Heart left ventricle (tissue), 16 donors: Measurements from ENCODE around the gene COL2A1. TPM values are rescaled to one million over a fixed set of nuclear protein-coding genes. Genes with fewer than 3 reads are reported as not detected.

Experiments used
- ATAC-seq, 4 donors: fragments of 200-7000 bp; cut with Tn5 transposase; one replicate each; pipeline ENCODE4 v1.9.1; 2020 to 2022; ENCODE audit warnings: moderate library complexity in 4 of 4, mild to moderate bottlenecking in 3 of 4, moderate number of reproducible peaks in 1 of 4
- DNase-seq, 5 donors: peaks; one replicate each; pipeline ENCODE4 v3.0.0-alpha.2; 2020
- H3K27ac ChIP-seq, 12 donors: fragments of 200-600 bp; sonication (generic) in 4 of 12; one replicate each; pipeline versions ENCODE4 v1.5.0 to v1.8.0; 2016 to 2022; ENCODE audit warnings: mild to moderate bottlenecking in 2 of 12
- H3K27me3 ChIP-seq, 9 donors: fragments of 200-600 bp; sonication (generic) in 2 of 9; one replicate each; pipeline versions ENCODE4 v1.5.1 to v1.8.0; 2016 to 2022; ENCODE audit warnings: mild to moderate bottlenecking in 3 of 9
- H3K36me3 ChIP-seq, 9 donors: fragments of 200-600 bp; sonication (generic) in 2 of 9; one replicate each; pipeline versions ENCODE4 v1.5.0 to v1.8.0; 2018 to 2022; ENCODE audit warnings: mild to moderate bottlenecking in 2 of 9
- H3K4me1 ChIP-seq, 12 donors: fragments of 200-600 bp; sonication (generic) in 4 of 12; one replicate each; pipeline versions ENCODE4 v1.5.0 to v1.8.0; 2016 to 2022; ENCODE audit warnings: mild to moderate bottlenecking in 3 of 12
- H3K4me3 ChIP-seq, 12 donors: fragments of 200-600 bp; sonication (generic) in 4 of 12; one replicate each; pipeline versions ENCODE4 v1.5.0 to v1.8.0; 2017 to 2022; ENCODE audit warnings: mild to moderate bottlenecking in 9 of 12, moderate library complexity in 4 of 12
- H3K9me3 ChIP-seq, 12 donors: fragments of 200-600 bp; sonication (generic) in 4 of 12; one replicate each; pipeline versions ENCODE4 v1.5.0 to v1.8.0; 2016 to 2022; ENCODE audit warnings: mild to moderate bottlenecking in 1 of 12
- POLR2A ChIP-seq, 2 donors: fragments of 450-650 bp; IDR thresholded peaks; one replicate each; pipeline ENCODE4 v1.6.1; 2017; ENCODE audit warnings: antibody characterized with exemption in 2 of 2, mild to moderate bottlenecking in 2 of 2, moderate library complexity in 2 of 2
- WGBS, 4 donors: extraction: QIAGEN DNeasy Blood & Tissue Kit in 2 of 4; methylation state at CpG; one replicate each; pipeline versions ENCODE4 v1.1.5 to v1.1.7; 2013 to 2018; 5-methylcytosine and 5-hydroxymethylcytosine counted together
- intact Hi-C, 10 donors: fragments of 100-400 bp; cut with DNase I; formaldehyde crosslinking; loops; one replicate each; pipeline versions ENCODE4 v1.11.1 to v1.14.2; 2022
- polyA plus RNA-seq, 2 donors: library from polyadenylated mRNA; stranded (reverse); fragments of 200-250 nt; gene quantifications; one replicate each; pipeline ENCODE4 v1.2.3, GENCODE V29; 2013
- total RNA-seq, 9 donors: library from RNA; depleted of rRNA in 2 of 9; stranded (reverse); fragments of >200 nt in 2 of 9; fragmentation: NEBNext Ultra II Directional in 3 of 9; extraction: Animal tissue kit (Norgen Biotek cat#: 25700) in 3 of 9; gene quantifications; one replicate each; pipeline versions ENCODE4 v1.1.0 to v1.2.4, GENCODE V29; 2016 to 2023
- TF ChIP-seq, protein P1 (sequence below), 12 donors: fragments of 200-600 bp; sonication (generic) in 4 of 12; IDR thresholded peaks; one replicate each; pipeline versions ENCODE4 v1.5.0 to v1.8.0; 2018 to 2022; ENCODE audit warnings: antibody characterized with exemption in 12 of 12, mild to moderate bottlenecking in 5 of 12
- donor health status: ischemic (EF 13 %, LVEDD 7.1; RV severe dilation, severe dysfunction).
- donor health status: healthy with polysubstance abuse.
- donor health status: DM: no; HTN: yes; CAD: no.
- donor health status: DM: no; HTN: no; CAD: no.
- donor health status: ischemic (EF 25% LVEDD 6.9; RV normal size, moderate dysfunction).
- donor health status: ischemic (EF 25% LVEDD 5.7; RV mildly dilated, moderate dysfunction).
- donor health status: healthy.
- donor health status: DM: yes; HTN: yes; CAD: no.
- donor health status: ischemic (EF 35%, LVEDD 5.7; RV mildly dilated, moderate dysfunction).
- donor health status: nonischemic (EF 11% LVEDD 7.7; RV severe dilation, severe dysfunction).
- donor health status: DM: yes; HTN: yes; CAD: no.
- donor health status: PGD.
- donor health status: ischemic (EF 29% LVEDD 5.4; RV normal size, mild dysfunction).
- donor health status: nonischemic (EF 23%, LVEDD 6.1; RV moderate dilation, normal function).

COL2A1 gene
- total and polyA plus RNA-seq, 11 donors: 0.04 to 0.39 (median 0.05) TPM; not detected in 8

GRCh38 chr12:47949441-47950341 is 54.6 kb downstream of the COL2A1 start:
- DNase-seq: peak; percentile 68 to 88 (median 80)
- intact Hi-C loops: loop anchor here in 9 of 10 donors (2.0 to 10.0 kb wide), 6 partner anchors 42 to 295 kb away; partner anchors contain the start of gene VDR (in 3 of the 9)
- TF ChIP-seq, protein P1, sequence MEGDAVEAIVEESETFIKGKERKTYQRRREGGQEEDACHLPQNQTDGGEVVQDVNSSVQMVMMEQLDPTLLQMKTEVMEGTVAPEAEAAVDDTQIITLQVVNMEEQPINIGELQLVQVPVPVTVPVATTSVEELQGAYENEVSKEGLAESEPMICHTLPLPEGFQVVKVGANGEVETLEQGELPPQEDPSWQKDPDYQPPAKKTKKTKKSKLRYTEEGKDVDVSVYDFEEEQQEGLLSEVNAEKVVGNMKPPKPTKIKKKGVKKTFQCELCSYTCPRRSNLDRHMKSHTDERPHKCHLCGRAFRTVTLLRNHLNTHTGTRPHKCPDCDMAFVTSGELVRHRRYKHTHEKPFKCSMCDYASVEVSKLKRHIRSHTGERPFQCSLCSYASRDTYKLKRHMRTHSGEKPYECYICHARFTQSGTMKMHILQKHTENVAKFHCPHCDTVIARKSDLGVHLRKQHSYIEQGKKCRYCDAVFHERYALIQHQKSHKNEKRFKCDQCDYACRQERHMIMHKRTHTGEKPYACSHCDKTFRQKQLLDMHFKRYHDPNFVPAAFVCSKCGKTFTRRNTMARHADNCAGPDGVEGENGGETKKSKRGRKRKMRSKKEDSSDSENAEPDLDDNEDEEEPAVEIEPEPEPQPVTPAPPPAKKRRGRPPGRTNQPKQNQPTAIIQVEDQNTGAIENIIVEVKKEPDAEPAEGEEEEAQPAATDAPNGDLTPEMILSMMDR (IDR thresholded peaks at IDR 0.05): peak; percentile 76 to 91 (median 82)
- no peak for TF ChIP-seq POLR2A (IDR thresholded peaks at IDR 0.05)

GRCh38 chr12:47947341-47947740 is 56.9 kb downstream of the COL2A1 start:
- no peaks in the 10 kb centered on the region for H3K9me3 ChIP-seq
- intact Hi-C loops: loop anchor here in 7 of 10 donors (5.0 to 10.0 kb wide), 3 partner anchors 40 to 233 kb away; partner anchors contain the start of gene VDR (in 1 of the 7)
- H3K36me3 ChIP-seq: no peaks in the 10 kb centered on the region
- no peak for TF ChIP-seq POLR2A (IDR thresholded peaks at IDR 0.05)
- TF ChIP-seq, protein P1 (IDR thresholded peaks at IDR 0.05): no peak
- DNase-seq (no peak), ATAC-seq (no peak)
- no peak overlapping the region for H3K4me3 ChIP-seq
- 69 to 75% (median 72%) methylated on average over 12 of the region's 12 CpGs for WGBS, 4 donors
- H3K27ac ChIP-seq: no peak overlapping the region
- H3K4me1 ChIP-seq: peaks cover 0 to 17% (median 2%) of the 10 kb centered on the region in 12 donors
- H3K27me3 ChIP-seq: peaks cover 0 to 7% (median 0%) of the 10 kb centered on the region in 9 donors

More at GRCh38 chr12:47949441-47950341, 54.6 kb downstream of the COL2A1 start:
- Histone ChIP-seq H3K4me3 (no peak overlapping the region), H3K4me1 (peaks cover 0 to 17% (median 2%) of the 10 kb centered on the region in 12 donors), H3K9me3 (no peaks in the 10 kb centered on the region), H3K27me3 (no peaks in the 10 kb centered on the region), H3K36me3 (no peaks in the 10 kb centered on the region), H3K27ac (no peak overlapping the region)
- 54 to 60% (median 56%) methylated on average over 32 of the region's 32 CpGs for WGBS, 4 donors
- ATAC-seq: peak; percentile 70 to 92 (median 89)

DNA sequence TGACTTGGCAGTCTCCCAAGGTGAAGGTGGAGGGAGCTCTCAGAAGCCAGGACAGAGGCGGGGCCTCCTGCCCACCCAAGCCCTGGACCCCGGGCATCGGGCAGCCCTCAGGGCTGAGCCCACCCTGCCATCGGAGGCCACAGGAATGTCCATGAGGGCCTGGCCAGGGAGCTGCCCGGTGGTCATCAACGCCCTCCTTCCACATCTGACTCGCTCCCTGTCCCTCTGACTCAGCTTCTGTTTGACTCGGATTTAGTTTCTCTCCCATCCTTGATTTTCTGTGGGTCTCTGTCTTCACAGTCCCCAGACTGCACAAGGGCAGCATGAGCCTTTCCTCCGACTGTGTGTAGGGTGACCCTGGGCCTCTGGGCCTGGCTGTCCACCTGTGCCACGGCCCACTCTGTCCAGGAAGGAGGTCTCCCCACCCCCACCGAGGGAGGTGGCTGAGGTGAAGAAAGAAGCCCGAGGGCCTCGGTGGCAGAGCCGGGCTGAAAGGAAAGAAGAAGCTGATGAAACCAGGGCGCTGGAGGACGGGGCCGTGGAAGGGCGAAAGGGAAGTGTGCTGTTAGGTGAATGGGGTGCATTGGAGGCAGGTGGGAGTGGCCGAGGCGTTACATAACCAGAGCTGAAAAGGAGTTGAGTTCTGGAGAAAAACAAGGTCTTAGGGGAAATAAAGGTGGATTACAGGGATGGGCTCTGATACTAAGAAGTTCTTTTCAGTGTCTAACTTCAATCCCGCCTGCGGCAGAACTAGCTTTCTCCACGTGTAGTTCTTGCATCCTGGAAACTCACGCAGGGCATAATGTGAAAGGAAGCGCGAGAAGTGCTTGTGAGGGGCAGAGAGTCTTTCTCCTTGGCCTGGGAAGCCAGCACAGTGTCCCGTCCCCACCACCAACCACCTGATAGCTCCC is 57.6 kb downstream of the COL2A1 start:
- Histone ChIP-seq H3K4me3 (no peak overlapping the region), H3K27me3 (peaks cover 0 to 13% (median 6%) of the 10 kb centered on the region in 9 donors), H3K27ac (no peak overlapping the region), H3K4me1 (peaks cover 0 to 23% (median 2%) of the 10 kb centered on the region in 12 donors), H3K9me3 (no peaks in the 10 kb centered on the region), H3K36me3 (no peaks in the 10 kb centered on the region)
- 75 to 76% (median 76%) methylated on average over 25 to 27 of the region's 27 CpGs for WGBS, 4 donors
- no peak for DNase-seq
- intact Hi-C loops: loop anchor here in 7 of 10 donors (5.0 to 10.0 kb wide), 3 partner anchors 39 to 232 kb away; partner anchors contain the start of gene VDR (in 1 of the 7)
- TF ChIP-seq POLR2A (IDR thresholded peaks at IDR 0.05): no peak
- TF ChIP-seq, protein P1 (IDR thresholded peaks at IDR 0.05): no peak
- ATAC-seq: no peak
